Upper lobe of left lung (tissue), 6 donors: ENCODE results near the gene KLF16. TPM values are rescaled to one million over a fixed set of nuclear protein-coding genes. Genes with fewer than 3 reads are reported as not detected.

Experiments used
- ATAC-seq, 2 donors: fragments of 200-7000 bp; cut with Tn5 transposase; one replicate each; pipeline ENCODE4 v1.9.1; 2022; ENCODE audit warnings: mild to moderate bottlenecking in 2 of 2, moderate library complexity in 2 of 2; ENCODE audit not compliant: low FRiP score in 2 of 2
- DNase-seq, 2 donors: peaks; one replicate each; pipeline ENCODE4 v3.0.0-alpha.2; 2019 to 2020
- H3K27ac ChIP-seq, 4 donors: fragments of 200-600 bp; sonication (generic); one replicate each; pipeline ENCODE4 v1.5.1; 2016 to 2019
- H3K27me3 ChIP-seq, 4 donors: fragments of 200-600 bp; sonication (generic); one replicate each; pipeline ENCODE4 v1.5.1; 2017 to 2019
- H3K36me3 ChIP-seq, 4 donors: fragments of 200-600 bp; sonication (generic); one replicate each; pipeline ENCODE4 v1.5.1; 2016 to 2019
- H3K4me1 ChIP-seq, 4 donors: fragments of 200-600 bp; sonication (generic); one replicate each; pipeline ENCODE4 v1.5.1; 2018 to 2019
- H3K4me3 ChIP-seq, 4 donors: fragments of 200-600 bp; sonication (generic); one replicate each; pipeline ENCODE4 v1.5.1; 2017 to 2019; ENCODE audit warnings: mild to moderate bottlenecking in 2 of 4, moderate library complexity in 1 of 4
- H3K9me3 ChIP-seq, 4 donors: fragments of 200-600 bp; sonication (generic); one replicate each; pipeline ENCODE4 v1.5.1; 2018 to 2019
- CTCF ChIP-seq, 6 experiments: fragments of 450-650 bp in 4 of 6; fragments of 200-600 bp in 2 of 6; sonication (generic) in 2 of 6; IDR thresholded peaks; one replicate each; pipeline ENCODE4 v1.5.1; 2016 to 2019; ENCODE audit warnings: antibody characterized with exemption in 6 of 6
- EP300 ChIP-seq, 4 donors: sonication (generic); formaldehyde crosslinking; IDR thresholded peaks; one replicate each; pipeline ENCODE4 v1.5.1; 2017; ENCODE audit warnings: antibody characterized with exemption in 4 of 4, control low read depth in 2 of 4
- POLR2A ChIP-seq, 4 donors: fragments of 450-650 bp; IDR thresholded peaks; one replicate each; pipeline ENCODE4 v1.5.1; 2016 to 2017; ENCODE audit warnings: antibody characterized with exemption in 4 of 4, mild to moderate bottlenecking in 2 of 4
- POLR2AphosphoS5 ChIP-seq, 2 donors: sonication (generic); formaldehyde crosslinking; IDR thresholded peaks; one replicate each; pipeline ENCODE4 v1.5.1; 2017; ENCODE audit warnings: antibody characterized with exemption in 2 of 2
- WGBS, 2 donors: methylation state at CpG; one replicate each; pipeline ENCODE4 v1.1.5; 2017 to 2018; 5-methylcytosine and 5-hydroxymethylcytosine counted together
- total RNA-seq, 6 donors: library from RNA; depleted of rRNA in 4 of 6; stranded (reverse); fragments of >200 nt in 4 of 6; gene quantifications; one replicate each; pipeline versions ENCODE4 v1.1.0 to v1.2.1, GENCODE V29; 2016 to 2021
- donor health status: DM: no; HTN: no; CAD: no; lungs with moderate emphysema.
- donor health status: DM: no; HTN: yes; CAD: no; lungs with severe emphysema.

KLF16 gene
- total RNA-seq, 6 donors from 2014 or later: 6.9 to 39.9 (median 16.4) TPM

- Histone ChIP-seq H3K36me3 (peaks cover 0 to 4% (median 0%) of the 10 kb centered on the region in 4 donors), H3K4me3 (peak overlapping the region in 1 of 4 donors; percentile 17), H3K27ac (peak overlapping the region; percentile 25 to 95 (median 93)), H3K4me1 (peaks cover 62 to 76% (median 69%) of the 10 kb centered on the region in 4 donors), H3K27me3 (no peaks in the 10 kb centered on the region), H3K9me3 (no peaks in the 10 kb centered on the region)
- 28 to 41% methylated on average over 10 to 22 of the region's 27 CpGs for WGBS, 2 donors
- TF ChIP-seq POLR2A (IDR thresholded peaks at IDR 0.05): no peak
- TF ChIP-seq CTCF (IDR thresholded peaks at IDR 0.05): peak; percentile 95 to 97 (median 96)
- peak; percentile 92 to 96 for DNase-seq
- ATAC-seq: peak; percentile 56 to 71
These were observed 9.9 kb downstream of the KLF16 start for GRCh38 chr19:1853295-1854038.

GRCh38 chr19:1852581-1853128, 10.7 kb downstream of the KLF16 start:
- Histone ChIP-seq H3K4me1 (peaks cover 54 to 70% (median 61%) of the 10 kb centered on the region in 4 donors), H3K9me3 (no peaks in the 10 kb centered on the region), H3K36me3 (peaks cover 0 to 4% (median 0%) of the 10 kb centered on the region in 4 donors), H3K27me3 (no peaks in the 10 kb centered on the region), H3K4me3 (no peak overlapping the region), H3K27ac (peak overlapping the region in 1 of 4 donors; percentile 93)
- ATAC-seq (no peak), DNase-seq (no peak)
- no peak for TF ChIP-seq EP300 (IDR thresholded peaks at IDR 0.05)
- WGBS, 2 donors: 76 to 80% methylated on average over 7 to 9 of the region's 9 CpGs

GRCh38 chr19:1851654-1852580, 11.5 kb downstream of the KLF16 start:
- H3K27ac ChIP-seq: peak overlapping the region in 1 of 4 donors; percentile 93
- no peaks in the 10 kb centered on the region for H3K9me3 ChIP-seq
- peaks cover 0 to 4% (median 0%) of the 10 kb centered on the region in 4 donors for H3K36me3 ChIP-seq
- 34 to 35% methylated on average over 26 to 44 of the region's 66 CpGs for WGBS, 2 donors
- no peak for ATAC-seq
- H3K4me3 ChIP-seq: peak overlapping the region in 1 of 4 donors; percentile 2
- peak in 1 of 2 donors; percentile 85 for DNase-seq
- no peak for TF ChIP-seq CTCF (IDR thresholded peaks at IDR 0.05)
- no peak for TF ChIP-seq EP300 (IDR thresholded peaks at IDR 0.05)
- TF ChIP-seq POLR2A (IDR thresholded peaks at IDR 0.05): no peak
- no peak for TF ChIP-seq POLR2AphosphoS5 (IDR thresholded peaks at IDR 0.05)
- H3K4me1 ChIP-seq: peaks cover 54 to 70% (median 60%) of the 10 kb centered on the region in 4 donors
- H3K27me3 ChIP-seq: no peaks in the 10 kb centered on the region

GRCh38 chr19:1850809-1851653, 12.3 kb downstream of the KLF16 start:
- Histone ChIP-seq H3K27ac (no peak overlapping the region), H3K9me3 (no peaks in the 10 kb centered on the region), H3K36me3 (peaks cover 0 to 4% (median 0%) of the 10 kb centered on the region in 4 donors), H3K4me3 (no peak overlapping the region), H3K27me3 (no peaks in the 10 kb centered on the region), H3K4me1 (peaks cover 54 to 70% (median 61%) of the 10 kb centered on the region in 4 donors)
- no peak for TF ChIP-seq POLR2AphosphoS5 (IDR thresholded peaks at IDR 0.05)
- WGBS, 2 donors: 78 to 83% methylated on average over 26 to 30 of the region's 31 CpGs
- ATAC-seq (no peak), DNase-seq (no peak)

GRCh38 chr19:1849886-1850398, 13.4 kb downstream of the KLF16 start:
- Histone ChIP-seq H3K27me3 (no peaks in the 10 kb centered on the region), H3K4me3 (no peak overlapping the region), H3K4me1 (peaks cover 59 to 70% (median 61%) of the 10 kb centered on the region in 4 donors), H3K27ac (no peak overlapping the region), H3K36me3 (peaks cover 0 to 5% (median 2%) of the 10 kb centered on the region in 4 donors), H3K9me3 (no peaks in the 10 kb centered on the region)
- 77 to 92% methylated on average over 10 of the region's 10 CpGs for WGBS, 2 donors
- TF ChIP-seq POLR2A (IDR thresholded peaks at IDR 0.05): no peak
- no peak for TF ChIP-seq EP300 (IDR thresholded peaks at IDR 0.05)
- no peak for TF ChIP-seq POLR2AphosphoS5 (IDR thresholded peaks at IDR 0.05)
- no peak for TF ChIP-seq CTCF (IDR thresholded peaks at IDR 0.05)
- ATAC-seq: no peak
- no peak for DNase-seq
